Stimulated activated CD4-positive, alpha-beta T cell treated with anti-CD3 and anti-CD28 coated beads, Interleukin-15, amount 100 ng/mL, for 24 hours (primary cell): ENCODE results near the gene HHIPL1.
A peak's percentile ranks its signal among the peaks of the same experiment; 100 is the strongest.

Experiments
- DNase-seq: peaks from one replicate; pipeline ENCODE4 v3.0.0-alpha.2; 2020

Gene HHIPL1

GRCh38 chr14:99644723-99645544 lies at the start of gene HHIPL1:
Gene HHIPL1 (plus strand): TSS chr14:99645129. CDS start chr14:99645208, 79 bp downstream.
- peak; percentile 11 for DNase-seq

- DNase-seq, result no peak
Observed at GRCh38 chr14:99595524-99595923, 49.4 kb upstream of the HHIPL1 start.

GRCh38 chr14:99596071-99596627 lies 48.8 kb upstream of the HHIPL1 start:
- no peak for DNase-seq

GRCh38 chr14:99596772-99597171 lies 48.2 kb upstream of the HHIPL1 start:
- no peak for DNase-seq

GRCh38 chr14:99597911-99598600 lies 46.9 kb upstream of the HHIPL1 start:
- DNase-seq, result no peak

- DNase-seq, result no peak
Observed at GRCh38 chr14:99598774-99599173, 46.2 kb upstream of the HHIPL1 start.

GRCh38 chr14:99599393-99599792 lies 45.5 kb upstream of the HHIPL1 start:
- DNase-seq, result no peak

GRCh38 chr14:99600232-99600888 lies 44.6 kb upstream of the HHIPL1 start:
- DNase-seq, result no peak

- no peak for DNase-seq
Observed at GRCh38 chr14:99601361-99601831, 43.5 kb upstream of the HHIPL1 start.

- DNase-seq, result no peak
Observed at GRCh38 chr14:99602054-99602787, 42.7 kb upstream of the HHIPL1 start.

GRCh38 chr14:99602788-99603415 lies 42.0 kb upstream of the HHIPL1 start:
- DNase-seq, result no peak

GRCh38 chr14:99603471-99604277 lies 41.3 kb upstream of the HHIPL1 start, which contains the start of gene CCDC85C:
Gene CCDC85C (minus strand): TSS chr14:99604207. CDS start chr14:99603959, 248 bp downstream.
- peak; percentile 51 for DNase-seq

GRCh38 chr14:99604278-99604765 lies 40.6 kb upstream of the HHIPL1 start:
- DNase-seq, result peak; percentile 93

- DNase-seq, result peak; percentile 48
Observed at GRCh38 chr14:99604766-99605298, 40.1 kb upstream of the HHIPL1 start.

GRCh38 chr14:99605299-99605961 lies 39.5 kb upstream of the HHIPL1 start:
- DNase-seq, result peak; percentile 80

GRCh38 chr14:99606359-99606758 lies 38.6 kb upstream of the HHIPL1 start:
- DNase-seq, result no peak

GRCh38 chr14:99608591-99608990 lies 36.3 kb upstream of the HHIPL1 start:
- no peak for DNase-seq

- peak; percentile 30 for DNase-seq
Observed at GRCh38 chr14:99609245-99610170, 35.4 kb upstream of the HHIPL1 start.

GRCh38 chr14:99611646-99612045 lies 33.3 kb upstream of the HHIPL1 start:
- DNase-seq, result no peak
